HepG2 (cell line): Measurements from ENCODE around the gene TUBB4A.

Source experiments
- CTCF ChIP-seq: sonication (generic); formaldehyde crosslinking; IDR thresholded peaks from 2 replicates; pipeline ENCODE4 v1.5.0; 2020; ENCODE audit warnings: mild to moderate bottlenecking, missing genetic modification reagents, moderate library complexity
- EED ChIP-seq: sonication (generic); formaldehyde crosslinking; IDR thresholded peaks from 2 replicates; pipeline ENCODE4 v1.5.0; 2020; ENCODE audit warnings: mild to moderate bottlenecking, missing genetic modification reagents
- FOSL2 ChIP-seq: sonication (generic); formaldehyde crosslinking; IDR thresholded peaks from 2 replicates; pipeline ENCODE4 v1.4.0; 2020; ENCODE audit warnings: missing genetic modification reagents
- NR3C1 ChIP-seq: sonication (generic); formaldehyde crosslinking; IDR thresholded peaks from 2 replicates; pipeline ENCODE4 v1.4.0; 2020; ENCODE audit warnings: missing genetic modification reagents
- RERE ChIP-seq: IDR thresholded peaks from 2 replicates; pipeline ENCODE4 v1.6.1; 2016; ENCODE audit warnings: low read depth, missing genetic modification reagents, missing compliant biosample characterization
- SMARCC2 ChIP-seq: fragments of 450-650 bp; IDR thresholded peaks from 2 replicates; pipeline ENCODE4 v1.6.1; 2017; ENCODE audit warnings: antibody characterized with exemption, mild to moderate bottlenecking
- SMC3 ChIP-seq: IDR thresholded peaks from 2 replicates; pipeline ENCODE4 v1.6.1; 2011; ENCODE audit warnings: low read length, improper control_type of control experiment
- YY1 ChIP-seq: IDR thresholded peaks from 2 replicates; pipeline ENCODE4 v1.6.1; 2011; ENCODE audit warnings: low read length, low read depth, moderate library complexity, mild to moderate bottlenecking; ENCODE audit not compliant: insufficient read depth, insufficient replicate concordance
- ZBTB43 ChIP-seq: sonication (generic); formaldehyde crosslinking; conservative IDR thresholded peaks from 2 replicates; pipeline ENCODE4 v1.4.0; 2020; ENCODE audit warnings: missing genetic modification reagents

- no peak for TF ChIP-seq CTCF (CRISPR knock-in tag)
- no peak for TF ChIP-seq NR3C1 (CRISPR knock-in tag)
- TF ChIP-seq FOSL2: no peak
- no peak for TF ChIP-seq SMC3
- no peak for TF ChIP-seq ZBTB43 (CRISPR knock-in tag)
- TF ChIP-seq SMARCC2: no peak
- no peak for TF ChIP-seq YY1
- TF ChIP-seq RERE (CRISPR knock-in tag): no peak
- TF ChIP-seq EED (CRISPR knock-in tag): no peak
These were observed 3.6 kb downstream of the TUBB4A start for GRCh38 chr19:6498294-6499036.
